PC-9 (cell line): ENCODE results near the gene TRABD2B.

ENCODE experiments used
- EZH2 ChIP-seq: fragments of 200-600 bp; sonication (generic); IDR thresholded peaks from 2 replicates; pipeline ENCODE4 v1.8.0; 2017; ENCODE audit warnings: antibody characterized with exemption, low read depth
- TF ChIP-seq, protein P1 (sequence below): fragments of 200-600 bp; sonication (generic); conservative IDR thresholded peaks from 2 replicates; pipeline ENCODE4 v1.6.1; 2017; ENCODE audit warnings: mixed run types, antibody characterized with exemption, mild to moderate bottlenecking, moderate library complexity

DNA sequence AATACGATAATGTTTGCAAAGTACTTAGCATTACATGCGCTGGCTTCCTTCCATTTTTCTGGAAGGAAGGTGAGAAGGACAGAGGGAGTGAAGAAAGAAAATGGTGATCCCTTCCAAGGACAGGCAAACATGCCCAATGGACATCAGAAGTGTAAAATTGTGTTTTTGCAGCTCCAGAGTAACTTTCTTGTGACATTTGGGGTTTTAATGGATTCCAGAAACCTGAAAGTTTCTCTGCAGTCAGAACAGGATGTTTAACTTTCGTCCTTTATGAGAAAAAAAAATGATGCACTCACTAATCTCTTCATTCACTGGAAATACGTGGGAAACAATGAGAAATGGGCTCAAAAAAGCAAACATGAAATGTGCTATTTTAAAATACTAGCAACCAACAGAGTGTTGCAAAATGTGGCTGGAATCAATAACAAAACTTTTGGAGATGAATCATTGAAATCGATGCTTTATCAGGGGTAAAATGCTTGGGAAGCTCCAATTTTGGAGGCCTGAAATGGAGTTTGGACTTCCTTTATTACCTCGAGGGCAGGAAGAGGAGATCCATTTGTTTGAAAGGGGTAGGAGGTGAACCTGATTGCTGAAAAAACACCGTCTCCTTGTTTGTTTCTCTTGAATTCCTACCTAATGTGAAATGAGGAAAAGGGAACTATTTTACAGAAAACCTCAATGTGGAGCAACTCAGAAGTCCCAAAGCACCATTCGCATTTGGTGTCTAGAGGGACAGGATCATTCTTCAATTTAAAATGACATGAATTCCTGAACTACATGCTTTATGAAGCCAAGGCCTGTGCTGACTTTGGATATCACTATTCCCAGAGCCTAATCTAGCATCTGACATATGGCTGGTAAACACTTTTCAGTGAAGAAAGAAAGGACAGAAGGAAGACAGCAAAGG, 129.5 kb downstream of the TRABD2B start:
- TF ChIP-seq, protein P1, sequence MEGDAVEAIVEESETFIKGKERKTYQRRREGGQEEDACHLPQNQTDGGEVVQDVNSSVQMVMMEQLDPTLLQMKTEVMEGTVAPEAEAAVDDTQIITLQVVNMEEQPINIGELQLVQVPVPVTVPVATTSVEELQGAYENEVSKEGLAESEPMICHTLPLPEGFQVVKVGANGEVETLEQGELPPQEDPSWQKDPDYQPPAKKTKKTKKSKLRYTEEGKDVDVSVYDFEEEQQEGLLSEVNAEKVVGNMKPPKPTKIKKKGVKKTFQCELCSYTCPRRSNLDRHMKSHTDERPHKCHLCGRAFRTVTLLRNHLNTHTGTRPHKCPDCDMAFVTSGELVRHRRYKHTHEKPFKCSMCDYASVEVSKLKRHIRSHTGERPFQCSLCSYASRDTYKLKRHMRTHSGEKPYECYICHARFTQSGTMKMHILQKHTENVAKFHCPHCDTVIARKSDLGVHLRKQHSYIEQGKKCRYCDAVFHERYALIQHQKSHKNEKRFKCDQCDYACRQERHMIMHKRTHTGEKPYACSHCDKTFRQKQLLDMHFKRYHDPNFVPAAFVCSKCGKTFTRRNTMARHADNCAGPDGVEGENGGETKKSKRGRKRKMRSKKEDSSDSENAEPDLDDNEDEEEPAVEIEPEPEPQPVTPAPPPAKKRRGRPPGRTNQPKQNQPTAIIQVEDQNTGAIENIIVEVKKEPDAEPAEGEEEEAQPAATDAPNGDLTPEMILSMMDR, result no peak
- no peak for TF ChIP-seq EZH2
